ENCODE results near the gene KLRF1. TPM values are rescaled to one million over a fixed set of nuclear protein-coding genes. Genes with fewer than 3 reads are reported as not detected.
A peak's percentile ranks its signal among the peaks of the same experiment; 100 is the strongest.

Gene KLRF1
- total RNA-seq, 1 donor from 2014 or later = 0.47 TPM

GRCh38 chr12:9809338-9809737 is 17.9 kb upstream of the KLRF1 start:
- DNase-seq = no peak

GRCh38 chr12:9809866-9810265 is 17.4 kb upstream of the KLRF1 start:
- DNase-seq = no peak

GRCh38 chr12:9810671-9811070 is 16.6 kb upstream of the KLRF1 start:
- no peak for DNase-seq

- no peak for DNase-seq
Measured at GRCh38 chr12:9811621-9812020, 15.7 kb upstream of the KLRF1 start.

GRCh38 chr12:9813821-9814798 is 13.2 kb upstream of the KLRF1 start:
- DNase-seq = peak; percentile 5

- no peak for DNase-seq
Measured at GRCh38 chr12:9820281-9820930, 6.9 kb upstream of the KLRF1 start.

GRCh38 chr12:9829483-9829882 is 2.2 kb downstream of the KLRF1 start:
- no peak for DNase-seq

GRCh38 chr12:9829982-9830381 is 2.7 kb downstream of the KLRF1 start:
- no peak for DNase-seq

- no peak for DNase-seq
Measured at GRCh38 chr12:9831720-9832119, 4.4 kb downstream of the KLRF1 start.

- no peak for DNase-seq
Measured at GRCh38 chr12:9843407-9843806, 16.1 kb downstream of the KLRF1 start.

GRCh38 chr12:9848899-9849298 is 21.6 kb downstream of the KLRF1 start:
- DNase-seq = no peak

GRCh38 chr12:9851050-9851449 is 23.8 kb downstream of the KLRF1 start:
- no peak for DNase-seq

- no peak for DNase-seq
Measured at GRCh38 chr12:9851927-9852326, 24.6 kb downstream of the KLRF1 start.

GRCh38 chr12:9856151-9856550 is 28.9 kb downstream of the KLRF1 start:
- no peak for DNase-seq

GRCh38 chr12:9856894-9857293 is 29.6 kb downstream of the KLRF1 start:
- no peak for DNase-seq

- DNase-seq = no peak
Measured at GRCh38 chr12:9858135-9858534, 30.9 kb downstream of the KLRF1 start.

- no peak for DNase-seq
Measured at GRCh38 chr12:9864913-9865675, 37.8 kb downstream of the KLRF1 start.

- DNase-seq = no peak
Measured at GRCh38 chr12:9866860-9867269, 39.6 kb downstream of the KLRF1 start.

- no peak for DNase-seq
Measured at GRCh38 chr12:9867531-9867930, 40.2 kb downstream of the KLRF1 start.

GRCh38 chr12:9868311-9868801 is 41.1 kb downstream of the KLRF1 start:
- DNase-seq = no peak

- no peak for DNase-seq
Measured at GRCh38 chr12:9868951-9869306, 41.6 kb downstream of the KLRF1 start.

- no peak for DNase-seq
Measured at GRCh38 chr12:9869307-9870161, 42.3 kb downstream of the KLRF1 start, which contains the start of gene CLEC2B. Gene CLEC2B, minus strand, starts transcription at chr12:9869354.
